Mucosa of descending colon (tissue), 3 donors: ENCODE data around the gene BEND5. TPM values are rescaled to one million over a fixed set of nuclear protein-coding genes. Genes with fewer than 3 reads are reported as not detected.

ENCODE experiments used
- ATAC-seq: fragments of 200-7000 bp; cut with Tn5 transposase; one replicate; pipeline ENCODE4 v1.9.1; 2020; ENCODE audit warnings: mild to moderate bottlenecking, moderate library complexity
- DNase-seq, 3 donors: peaks; one replicate each; pipeline ENCODE4 v3.0.0-alpha.2; 2020
- H3K36me3 ChIP-seq: fragments of 200-600 bp; one replicate; pipeline ENCODE4 v1.8.0; 2021; ENCODE audit warnings: low read depth, mild to moderate bottlenecking
- H3K4me1 ChIP-seq: fragments of 200-600 bp; one replicate; pipeline ENCODE4 v1.8.0; 2021; ENCODE audit warnings: low read depth, mild to moderate bottlenecking
- H3K4me3 ChIP-seq: fragments of 200-600 bp; one replicate; pipeline ENCODE4 v1.8.0; 2021; ENCODE audit warnings: mild to moderate bottlenecking
- H3K9me3 ChIP-seq: fragments of 200-600 bp; one replicate; pipeline ENCODE4 v1.8.0; 2021; ENCODE audit warnings: mild to moderate bottlenecking
- CTCF ChIP-seq: fragments of 200-600 bp; IDR thresholded peaks from one replicate; pipeline ENCODE4 v1.8.0; 2022; ENCODE audit warnings: antibody characterized with exemption, mild to moderate bottlenecking
- intact Hi-C, 2 donors: fragments of 100-400 bp; cut with DNase I in 1 of 2; cut with micrococcal nuclease in 1 of 2; formaldehyde crosslinking; loops; one replicate each; pipeline versions ENCODE4 v1.11.0 to v1.11.1; 2022; cut with DNase I, micrococcal nuclease
- total RNA-seq, 3 donors: library from RNA; stranded (reverse); fragmentation: NEBNext Ultra II Directional in 2 of 3; extraction: Animal tissue kit (Norgen Biotek cat#: 25700) in 2 of 3; gene quantifications; one replicate each; pipeline versions ENCODE4 v1.2.1 to v1.2.4, GENCODE V29; 2021 to 2023
- donor health status: DM: no; HTN: no; CAD: no; lungs with moderate emphysema.
- donor health status: DM: no; HTN: no; CAD: no.
- donor health status: DM: no; HTN: yes; CAD: no.

The BEND5 gene
- total RNA-seq, 3 donors from 2014 or later: 1.9 to 9.1 (median 2.1) TPM

GRCh38 chr1:48790397-48790796 lies 13.7 kb upstream of the BEND5 start:
- H3K36me3 ChIP-seq: no peaks in the 10 kb centered on the region
- no peak for ATAC-seq
- H3K9me3 ChIP-seq: no peaks in the 10 kb centered on the region
- no peak for DNase-seq
- intact Hi-C loops: no loop called here
- TF ChIP-seq CTCF: no peak
- H3K4me3 ChIP-seq: no peak overlapping the region
- no peaks in the 10 kb centered on the region for H3K4me1 ChIP-seq

- no peak overlapping the region for H3K4me3 ChIP-seq
- H3K36me3 ChIP-seq: no peaks in the 10 kb centered on the region
- DNase-seq (no peak), ATAC-seq (no peak)
- TF ChIP-seq CTCF: no peak
- H3K9me3 ChIP-seq: no peaks in the 10 kb centered on the region
- intact Hi-C loops: no loop called here
- no peaks in the 10 kb centered on the region for H3K4me1 ChIP-seq
Measured at GRCh38 chr1:48789903-48790302, 13.2 kb upstream of the BEND5 start.

DNA sequence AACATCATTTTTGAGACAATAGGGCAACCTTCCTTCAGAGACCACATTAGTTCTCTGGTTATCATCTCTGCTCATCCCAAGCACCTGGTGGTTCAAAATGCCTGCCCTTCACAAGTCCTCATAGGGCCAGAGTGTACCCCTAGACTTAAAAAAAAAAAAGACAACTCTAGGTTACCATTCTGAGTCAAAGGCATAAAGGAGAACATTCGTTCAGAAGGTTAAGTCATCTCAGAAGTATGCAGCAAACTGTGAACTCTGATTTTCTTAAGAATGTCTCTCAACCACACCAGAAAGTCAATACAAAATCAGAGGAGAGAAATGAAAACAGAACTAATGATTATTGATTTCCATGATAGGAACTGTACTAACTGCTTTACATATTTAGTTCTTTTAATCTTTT lies 9.2 kb upstream of the BEND5 start:
- Histone ChIP-seq H3K4me1 (no peaks in the 10 kb centered on the region), H3K36me3 (no peaks in the 10 kb centered on the region), H3K9me3 (no peaks in the 10 kb centered on the region), H3K4me3 (no peak overlapping the region)
- intact Hi-C loops: no loop called here
- ATAC-seq (no peak), DNase-seq (no peak)
- TF ChIP-seq CTCF: no peak

GRCh38 chr1:48784301-48784700 lies 7.6 kb upstream of the BEND5 start:
- no peak for ATAC-seq

DNA sequence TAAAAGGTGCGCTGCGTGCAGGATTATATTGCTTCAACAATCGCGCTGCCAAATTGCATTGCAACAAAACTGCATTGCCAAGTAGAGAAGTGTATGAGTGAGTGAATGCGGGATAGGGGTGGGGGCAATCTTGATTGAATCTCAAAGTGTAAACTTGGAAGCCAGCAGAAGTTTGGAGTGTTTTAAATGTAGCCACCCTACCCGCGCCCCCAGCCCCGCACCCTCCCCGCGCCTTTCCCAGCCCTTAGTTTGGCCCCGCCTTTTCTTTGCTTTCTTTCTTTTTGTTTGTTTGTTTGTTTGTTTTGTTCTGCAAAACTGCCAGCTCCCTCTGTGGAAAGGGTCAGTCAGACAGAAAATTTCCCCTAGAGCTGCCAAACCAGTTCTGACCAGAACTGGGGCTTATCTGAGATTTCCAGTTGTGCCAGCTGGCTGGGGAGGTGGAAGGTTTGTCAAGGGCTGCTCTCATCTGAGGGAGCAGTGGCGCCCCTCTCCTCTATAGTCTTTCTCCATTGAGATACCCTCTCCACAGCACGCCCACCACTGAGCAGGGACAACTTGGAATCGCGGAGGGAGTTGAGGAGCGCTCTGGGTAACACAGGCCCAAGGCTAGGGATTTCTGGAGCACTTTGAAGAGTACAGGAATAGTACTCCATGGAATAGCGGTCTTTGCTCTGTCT lies 666 bp upstream of the BEND5 start:
- TF ChIP-seq CTCF: no peak
- ATAC-seq: peak; percentile 20

More at GRCh38 chr1:48784301-48784700, 7.6 kb upstream of the BEND5 start:
- Histone ChIP-seq H3K36me3 (no peaks in the 10 kb centered on the region), H3K4me3 (no peak overlapping the region), H3K9me3 (no peaks in the 10 kb centered on the region), H3K4me1 (no peaks in the 10 kb centered on the region)
- no peak for TF ChIP-seq CTCF
- intact Hi-C loops: no loop called here
- DNase-seq: no peak

More for the DNA sequence above, 666 bp upstream of the BEND5 start:
- DNase-seq: no peak
- no peak overlapping the region for H3K4me3 ChIP-seq
- H3K9me3 ChIP-seq: no peaks in the 10 kb centered on the region
- intact Hi-C loops: no loop called here
- no peaks in the 10 kb centered on the region for H3K36me3 ChIP-seq
- no peaks in the 10 kb centered on the region for H3K4me1 ChIP-seq
